Measurements from ENCODE around the gene CD2. TPM values are rescaled to one million over a fixed set of nuclear protein-coding genes. Genes with fewer than 3 reads are reported as not detected.

Gene CD2
- total RNA-seq, 4 donors from 2014 or later = 0.39 to 1.7 TPM; not detected in 2

DNA sequence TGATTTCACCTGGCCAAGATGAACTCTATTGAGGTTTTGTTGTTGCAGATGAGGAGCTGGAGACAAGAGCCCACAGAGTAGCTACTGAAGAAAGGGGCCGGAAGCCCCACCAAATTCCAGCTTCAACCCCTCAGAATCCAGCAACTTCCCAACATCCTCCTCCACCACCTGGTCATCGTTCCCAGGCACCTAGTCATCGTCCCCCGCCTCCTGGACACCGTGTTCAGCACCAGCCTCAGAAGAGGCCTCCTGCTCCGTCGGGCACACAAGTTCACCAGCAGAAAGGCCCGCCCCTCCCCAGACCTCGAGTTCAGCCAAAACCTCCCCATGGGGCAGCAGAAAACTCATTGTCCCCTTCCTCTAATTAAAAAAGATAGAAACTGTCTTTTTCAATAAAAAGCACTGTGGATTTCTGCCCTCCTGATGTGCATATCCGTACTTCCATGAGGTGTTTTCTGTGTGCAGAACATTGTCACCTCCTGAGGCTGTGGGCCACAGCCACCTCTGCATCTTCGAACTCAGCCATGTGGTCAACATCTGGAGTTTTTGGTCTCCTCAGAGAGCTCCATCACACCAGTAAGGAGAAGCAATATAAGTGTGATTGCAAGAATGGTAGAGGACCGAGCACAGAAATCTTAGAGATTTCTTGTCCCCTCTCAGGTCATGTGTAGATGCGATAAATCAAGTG, 14.3 kb downstream of the CD2 start:
- WGBS = 80% methylated on average over 13 of the region's 13 CpGs
- H3K27ac ChIP-seq = no peak overlapping the region
- no peaks in the 10 kb centered on the region for H3K4me1 ChIP-seq
- no peaks in the 10 kb centered on the region for H3K9me3 ChIP-seq
- H3K4me3 ChIP-seq = no peak overlapping the region
- DNase-seq (ENCODE audit: low spot score in 2 of 2) = no peak
- no peaks in the 10 kb centered on the region for H3K27me3 ChIP-seq
- no peaks in the 10 kb centered on the region for H3K36me3 ChIP-seq
- TF ChIP-seq, protein P1, sequence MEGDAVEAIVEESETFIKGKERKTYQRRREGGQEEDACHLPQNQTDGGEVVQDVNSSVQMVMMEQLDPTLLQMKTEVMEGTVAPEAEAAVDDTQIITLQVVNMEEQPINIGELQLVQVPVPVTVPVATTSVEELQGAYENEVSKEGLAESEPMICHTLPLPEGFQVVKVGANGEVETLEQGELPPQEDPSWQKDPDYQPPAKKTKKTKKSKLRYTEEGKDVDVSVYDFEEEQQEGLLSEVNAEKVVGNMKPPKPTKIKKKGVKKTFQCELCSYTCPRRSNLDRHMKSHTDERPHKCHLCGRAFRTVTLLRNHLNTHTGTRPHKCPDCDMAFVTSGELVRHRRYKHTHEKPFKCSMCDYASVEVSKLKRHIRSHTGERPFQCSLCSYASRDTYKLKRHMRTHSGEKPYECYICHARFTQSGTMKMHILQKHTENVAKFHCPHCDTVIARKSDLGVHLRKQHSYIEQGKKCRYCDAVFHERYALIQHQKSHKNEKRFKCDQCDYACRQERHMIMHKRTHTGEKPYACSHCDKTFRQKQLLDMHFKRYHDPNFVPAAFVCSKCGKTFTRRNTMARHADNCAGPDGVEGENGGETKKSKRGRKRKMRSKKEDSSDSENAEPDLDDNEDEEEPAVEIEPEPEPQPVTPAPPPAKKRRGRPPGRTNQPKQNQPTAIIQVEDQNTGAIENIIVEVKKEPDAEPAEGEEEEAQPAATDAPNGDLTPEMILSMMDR (IDR thresholded peaks at IDR 0.05) = no peak
- TF ChIP-seq POLR2A (IDR thresholded peaks at IDR 0.05) (no peak), EP300 (IDR thresholded peaks at IDR 0.05) (no peak), POLR2AphosphoS5 (IDR thresholded peaks at IDR 0.05) (no peak)

DNA sequence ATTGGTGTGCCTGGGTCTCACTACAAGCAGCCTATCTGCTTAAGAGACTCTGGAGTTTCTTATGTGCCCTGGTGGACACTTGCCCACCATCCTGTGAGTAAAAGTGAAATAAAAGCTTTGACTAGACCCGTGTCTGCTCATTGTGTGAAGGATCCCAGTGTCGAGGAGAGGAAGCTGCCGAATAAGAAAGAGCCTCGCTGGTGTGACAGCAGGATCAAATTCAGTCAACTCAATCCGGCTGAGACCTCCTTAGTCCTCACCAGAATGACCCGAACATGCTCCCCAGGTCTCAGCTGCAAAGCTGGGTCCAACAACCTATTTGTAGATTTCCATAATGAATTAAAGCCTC, 14.8 kb downstream of the CD2 start:
- DNase-seq (ENCODE audit: low spot score in 2 of 2) = no peak
- Histone ChIP-seq H3K4me3 (no peak overlapping the region), H3K36me3 (no peaks in the 10 kb centered on the region), H3K4me1 (no peaks in the 10 kb centered on the region), H3K27me3 (no peaks in the 10 kb centered on the region), H3K9me3 (no peaks in the 10 kb centered on the region), H3K27ac (no peak overlapping the region)
- no peak for TF ChIP-seq POLR2A (IDR thresholded peaks at IDR 0.05)
- TF ChIP-seq, protein P1 (IDR thresholded peaks at IDR 0.05) = no peak
- TF ChIP-seq EP300 (IDR thresholded peaks at IDR 0.05) = no peak
- TF ChIP-seq POLR2AphosphoS5 (IDR thresholded peaks at IDR 0.05) = no peak
- 89% methylated on average over 6 of the region's 6 CpGs for WGBS

DNA sequence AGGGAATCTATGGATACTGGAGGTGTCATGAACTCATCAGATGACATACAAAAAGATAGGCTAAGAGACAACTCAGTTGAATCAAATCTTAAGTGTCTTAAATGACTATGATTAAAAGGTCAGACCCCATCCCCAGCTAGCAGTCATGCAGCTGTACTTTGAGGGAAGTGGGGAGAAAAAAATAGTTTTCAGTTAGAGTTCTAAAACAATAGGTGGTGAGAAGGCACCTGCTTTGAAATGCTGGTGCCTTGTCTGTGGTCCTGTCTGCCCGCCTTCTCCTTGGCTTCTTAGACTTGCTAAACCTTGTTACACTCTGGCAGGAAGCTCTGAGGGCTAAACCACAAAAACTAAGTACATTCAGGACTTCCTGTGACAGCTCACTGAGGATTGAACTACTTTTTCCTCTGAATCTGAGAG, 15.3 kb downstream of the CD2 start:
- no peak overlapping the region for H3K4me3 ChIP-seq
- no peaks in the 10 kb centered on the region for H3K27me3 ChIP-seq
- H3K36me3 ChIP-seq = no peaks in the 10 kb centered on the region
- no peak for DNase-seq (ENCODE audit: low spot score in 2 of 2)
- 65% methylated on average over 1 of the region's 1 CpG for WGBS
- no peaks in the 10 kb centered on the region for H3K9me3 ChIP-seq
- TF ChIP-seq POLR2AphosphoS5 (IDR thresholded peaks at IDR 0.05) (no peak), EP300 (IDR thresholded peaks at IDR 0.05) (no peak), POLR2A (IDR thresholded peaks at IDR 0.05) (no peak)
- TF ChIP-seq, protein P1 (IDR thresholded peaks at IDR 0.05) = no peak
- H3K4me1 ChIP-seq = no peaks in the 10 kb centered on the region
- H3K27ac ChIP-seq = no peak overlapping the region

DNA sequence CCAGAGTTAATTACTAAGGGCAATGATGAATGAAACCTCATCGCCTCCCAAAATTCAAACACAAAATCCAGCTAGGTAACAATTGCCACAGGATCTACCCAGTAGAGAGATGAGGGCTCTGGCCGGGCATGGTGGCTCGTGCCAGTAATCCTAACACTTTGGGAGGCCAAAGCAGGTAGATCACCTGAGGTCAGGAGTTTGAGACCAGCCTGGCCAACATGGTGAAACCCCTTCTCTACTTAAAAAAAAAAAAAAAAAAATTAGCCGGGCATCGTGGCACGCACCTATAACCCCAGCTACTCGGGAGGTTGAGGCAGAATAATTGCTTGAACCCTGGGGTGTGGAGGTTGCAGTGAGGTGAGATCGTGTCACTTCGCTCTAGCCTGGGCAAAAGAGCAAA, 15.8 kb downstream of the CD2 start:
- Histone ChIP-seq H3K36me3 (no peaks in the 10 kb centered on the region), H3K27me3 (no peaks in the 10 kb centered on the region), H3K4me1 (no peaks in the 10 kb centered on the region), H3K4me3 (no peak overlapping the region), H3K9me3 (no peaks in the 10 kb centered on the region), H3K27ac (no peak overlapping the region)
- TF ChIP-seq POLR2AphosphoS5 (IDR thresholded peaks at IDR 0.05) (no peak), POLR2A (IDR thresholded peaks at IDR 0.05) (no peak), EP300 (IDR thresholded peaks at IDR 0.05) (no peak)
- TF ChIP-seq, protein P1 (IDR thresholded peaks at IDR 0.05) = no peak
- WGBS = 87% methylated on average over 9 of the region's 9 CpGs
- no peak for DNase-seq (ENCODE audit: low spot score in 2 of 2)

DNA sequence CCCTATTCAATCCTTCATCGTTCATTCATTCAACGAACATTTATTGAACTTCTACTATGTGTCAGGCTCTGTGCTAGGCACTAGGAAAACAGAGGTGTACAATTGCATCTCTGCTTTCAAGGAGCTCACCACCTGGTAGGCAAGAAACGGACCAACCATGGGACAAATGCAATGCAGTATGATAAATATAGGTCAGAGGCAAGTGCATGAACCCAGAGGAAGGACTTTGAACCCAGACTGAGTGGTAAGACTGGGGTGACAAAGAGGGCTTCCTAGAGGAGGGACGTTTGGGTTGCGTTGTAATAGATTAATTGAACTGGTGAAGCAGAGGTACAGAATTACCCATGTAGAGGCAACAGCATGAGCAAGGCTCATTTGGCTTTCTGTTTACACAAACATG, 16.4 kb downstream of the CD2 start:
- 90% methylated on average over 5 of the region's 5 CpGs for WGBS
- no peaks in the 10 kb centered on the region for H3K36me3 ChIP-seq
- H3K9me3 ChIP-seq = no peaks in the 10 kb centered on the region
- no peaks in the 10 kb centered on the region for H3K27me3 ChIP-seq
- no peak overlapping the region for H3K4me3 ChIP-seq
- H3K4me1 ChIP-seq = no peaks in the 10 kb centered on the region
- H3K27ac ChIP-seq = no peak overlapping the region
- no peak for TF ChIP-seq POLR2AphosphoS5 (IDR thresholded peaks at IDR 0.05)
- TF ChIP-seq, protein P1 (IDR thresholded peaks at IDR 0.05) = no peak
- no peak for TF ChIP-seq EP300 (IDR thresholded peaks at IDR 0.05)
- TF ChIP-seq POLR2A (IDR thresholded peaks at IDR 0.05) = no peak
- DNase-seq (ENCODE audit: low spot score in 2 of 2) = no peak
